ENCODE results near the gene KRT7.

The KRT7 gene

GRCh38 chr12:52211716-52212585 lies 21.1 kb upstream of the KRT7 start:
- no peak for DNase-seq (ENCODE audit: low read depth, low spot score)

- no peak for DNase-seq (ENCODE audit: low read depth, low spot score)
Observed at GRCh38 chr12:52212701-52213563, 20.1 kb upstream of the KRT7 start.

GRCh38 chr12:52213564-52214420 lies 19.3 kb upstream of the KRT7 start:
- DNase-seq (ENCODE audit: low read depth, low spot score) = peak; percentile 92

GRCh38 chr12:52214421-52214802 lies 18.6 kb upstream of the KRT7 start:
- DNase-seq (ENCODE audit: low read depth, low spot score) = no peak

GRCh38 chr12:52215587-52216031 lies 17.4 kb upstream of the KRT7 start:
- DNase-seq (ENCODE audit: low read depth, low spot score) = peak; percentile 82

GRCh38 chr12:52216100-52216499 lies 16.9 kb upstream of the KRT7 start:
- DNase-seq (ENCODE audit: low read depth, low spot score) = peak; percentile 61

GRCh38 chr12:52216807-52217206 lies 16.2 kb upstream of the KRT7 start:
- peak; percentile 68 for DNase-seq (ENCODE audit: low read depth, low spot score)

- DNase-seq (ENCODE audit: low read depth, low spot score) = no peak
Observed at GRCh38 chr12:52217223-52217622, 15.8 kb upstream of the KRT7 start.

- no peak for DNase-seq (ENCODE audit: low read depth, low spot score)
Observed at GRCh38 chr12:52218001-52218400, 15.0 kb upstream of the KRT7 start.

- DNase-seq (ENCODE audit: low read depth, low spot score) = no peak
Observed at GRCh38 chr12:52220477-52220876, 12.6 kb upstream of the KRT7 start.

GRCh38 chr12:52221070-52221781 lies 11.8 kb upstream of the KRT7 start:
- DNase-seq (ENCODE audit: low read depth, low spot score) = no peak

- no peak for DNase-seq (ENCODE audit: low read depth, low spot score)
Observed at GRCh38 chr12:52221912-52222457, 11.1 kb upstream of the KRT7 start.

GRCh38 chr12:52222692-52223091 lies 10.4 kb upstream of the KRT7 start:
- no peak for DNase-seq (ENCODE audit: low read depth, low spot score)

- DNase-seq (ENCODE audit: low read depth, low spot score) = no peak
Observed at GRCh38 chr12:52223406-52224039, 9.5 kb upstream of the KRT7 start.

- DNase-seq (ENCODE audit: low read depth, low spot score) = no peak
Observed at GRCh38 chr12:52224151-52224550, 8.9 kb upstream of the KRT7 start.

GRCh38 chr12:52225752-52226151 lies 7.3 kb upstream of the KRT7 start:
- no peak for DNase-seq (ENCODE audit: low read depth, low spot score)

GRCh38 chr12:52226446-52226845 lies 6.6 kb upstream of the KRT7 start:
- no peak for DNase-seq (ENCODE audit: low read depth, low spot score)

- no peak for DNase-seq (ENCODE audit: low read depth, low spot score)
Observed at GRCh38 chr12:52227606-52228166, 5.4 kb upstream of the KRT7 start.

GRCh38 chr12:52228366-52228765 lies 4.7 kb upstream of the KRT7 start:
- no peak for DNase-seq (ENCODE audit: low read depth, low spot score)

- no peak for DNase-seq (ENCODE audit: low read depth, low spot score)
Observed at GRCh38 chr12:52228931-52229330, 4.1 kb upstream of the KRT7 start.
